Stimulated activated naive CD4-positive, alpha-beta T cell treated with Interleukin-2 at 50 U/mL for 16 hours (primary cell): ENCODE data around the gene AMOTL2.

Source experiments
- DNase-seq: peaks from one replicate; lab custom pipeline; 2025; lab: John Stamatoyannopoulos, UW

AMOTL2 gene

GRCh38 chr3:134366221-134366927, 7.9 kb downstream of the AMOTL2 start:
- DNase-seq = no peak

- no peak for DNase-seq
Observed at GRCh38 chr3:134365766-134366065, 8.5 kb downstream of the AMOTL2 start.

GRCh38 chr3:134364936-134365765, 9.1 kb downstream of the AMOTL2 start:
- DNase-seq = no peak

GRCh38 chr3:134364061-134364935, 9.9 kb downstream of the AMOTL2 start:
- no peak for DNase-seq

GRCh38 chr3:134363381-134363755, 10.9 kb downstream of the AMOTL2 start:
- no peak for DNase-seq

- DNase-seq = no peak
Observed at GRCh38 chr3:134362670-134363380, 11.4 kb downstream of the AMOTL2 start.

- DNase-seq = no peak
Observed at GRCh38 chr3:134362221-134362620, 12.0 kb downstream of the AMOTL2 start.

GRCh38 chr3:134361162-134361835, 12.9 kb downstream of the AMOTL2 start:
- DNase-seq = no peak

- DNase-seq = no peak
Observed at GRCh38 chr3:134360046-134360445, 14.2 kb downstream of the AMOTL2 start.

GRCh38 chr3:134359121-134360010, 14.9 kb downstream of the AMOTL2 start:
- no peak for DNase-seq

- no peak for DNase-seq
Observed at GRCh38 chr3:134357914-134358811, 16.1 kb downstream of the AMOTL2 start.

GRCh38 chr3:134357261-134357913, 16.9 kb downstream of the AMOTL2 start:
- DNase-seq = no peak

GRCh38 chr3:134356411-134357040, 17.7 kb downstream of the AMOTL2 start:
- DNase-seq = no peak

- DNase-seq = no peak
Observed at GRCh38 chr3:134355416-134355815, 18.8 kb downstream of the AMOTL2 start.

- DNase-seq = no peak
Observed at GRCh38 chr3:134354612-134355251, 19.5 kb downstream of the AMOTL2 start.

GRCh38 chr3:134353831-134354611, 20.2 kb downstream of the AMOTL2 start:
- no peak for DNase-seq
